ENCODE measurements around the gene OR5H15.
"Not testable (repeated sequence)": the region's sequence is repeated elsewhere in the genome, so short reads cannot be mapped to it uniquely, and the experiment has no call there.

Gene OR5H15

GRCh38 chr3:98151241-98151640 lies 15.3 kb upstream of the OR5H15 start:
- H3K4me3 ChIP-seq (ENCODE audit: low read depth, low read length): no peak overlapping the region
- TF ChIP-seq CTCF (IDR thresholded peaks at IDR 0.05; ENCODE audit: insufficient read depth, low read depth, low read length, missing control alignments): no peak
- no peak for DNase-seq (ENCODE audit: low read depth)

GRCh38 chr3:98171071-98171470 lies 4.6 kb downstream of the OR5H15 start:
- TF ChIP-seq CTCF (IDR thresholded peaks at IDR 0.05; ENCODE audit: insufficient read depth, low read depth, low read length, missing control alignments): no peak
- DNase-seq (ENCODE audit: low read depth): no peak

DNA sequence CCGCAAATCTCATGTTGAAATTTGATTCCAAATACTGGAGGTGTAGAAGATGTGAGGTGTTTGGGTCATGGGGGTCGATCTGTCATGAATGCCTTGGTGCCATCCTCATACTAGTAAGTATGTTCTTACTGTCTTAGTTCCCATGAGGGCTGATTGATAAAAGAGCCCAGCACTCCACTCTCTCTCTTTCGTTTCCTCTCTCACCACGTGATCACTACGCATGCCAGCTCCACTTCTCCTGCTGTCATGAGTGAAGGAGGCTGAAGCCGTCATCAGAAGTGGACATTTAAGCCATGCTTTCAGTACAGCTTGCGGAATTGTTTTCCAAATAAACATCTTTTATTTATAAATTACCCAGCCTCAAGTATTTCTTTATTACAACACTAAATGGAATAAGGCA lies 6.1 kb downstream of the OR5H15 start:
- TF ChIP-seq CTCF (IDR thresholded peaks at IDR 0.05; ENCODE audit: insufficient read depth, low read depth, low read length, missing control alignments): no peak
- DNase-seq (ENCODE audit: low read depth): peak; percentile 14
- H3K4me3 ChIP-seq (ENCODE audit: low read depth, low read length): no peak overlapping the region

More at GRCh38 chr3:98171071-98171470, 4.6 kb downstream of the OR5H15 start:
- no peak overlapping the region for H3K4me3 ChIP-seq (ENCODE audit: low read depth, low read length)

GRCh38 chr3:98180319-98180890 lies 13.9 kb downstream of the OR5H15 start:
- H3K4me3 ChIP-seq (ENCODE audit: low read depth, low read length): no peak overlapping the region
- TF ChIP-seq CTCF (IDR thresholded peaks at IDR 0.05; ENCODE audit: insufficient read depth, low read depth, low read length, missing control alignments): no peak
- no peak for DNase-seq (ENCODE audit: low read depth)

- DNase-seq (ENCODE audit: low read depth): no peak
Observed at GRCh38 chr3:98182196-98182595, 15.7 kb downstream of the OR5H15 start.

DNA sequence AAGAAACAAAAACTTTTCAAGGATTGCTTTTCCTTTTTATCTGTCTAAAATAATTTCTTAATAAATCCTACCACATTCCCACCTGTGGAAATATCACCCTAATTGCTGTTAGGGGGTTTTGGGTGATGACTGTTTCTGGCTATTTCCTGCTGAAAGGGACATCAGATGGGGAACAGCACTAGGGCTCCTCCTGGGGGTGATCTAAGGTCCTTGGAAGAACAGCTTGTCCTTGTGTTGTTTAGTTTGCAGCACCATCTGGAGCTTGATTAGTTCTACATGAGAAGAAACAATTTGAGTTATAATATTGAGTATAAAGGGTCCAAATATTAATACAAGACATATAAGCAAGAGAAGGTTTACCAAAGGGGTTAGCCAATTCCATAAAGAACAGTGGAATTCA lies 18.7 kb downstream of the OR5H15 start:
- no peak for TF ChIP-seq CTCF (IDR thresholded peaks at IDR 0.05; ENCODE audit: insufficient read depth, low read depth, low read length, missing control alignments)
- peak; percentile 30 for DNase-seq (ENCODE audit: low read depth)
- H3K4me3 ChIP-seq (ENCODE audit: low read depth, low read length): no peak overlapping the region

More at GRCh38 chr3:98182196-98182595, 15.7 kb downstream of the OR5H15 start:
- no peak for TF ChIP-seq CTCF (IDR thresholded peaks at IDR 0.05; ENCODE audit: insufficient read depth, low read depth, low read length, missing control alignments)
- no peak overlapping the region for H3K4me3 ChIP-seq (ENCODE audit: low read depth, low read length)

GRCh38 chr3:98188545-98188944 lies 22.0 kb downstream of the OR5H15 start:
- H3K4me3 ChIP-seq (ENCODE audit: low read depth, low read length): no peak overlapping the region
- TF ChIP-seq CTCF (IDR thresholded peaks at IDR 0.05; ENCODE audit: insufficient read depth, low read depth, low read length, missing control alignments): peak; percentile 46
- DNase-seq (ENCODE audit: low read depth): peak; percentile 56

DNA sequence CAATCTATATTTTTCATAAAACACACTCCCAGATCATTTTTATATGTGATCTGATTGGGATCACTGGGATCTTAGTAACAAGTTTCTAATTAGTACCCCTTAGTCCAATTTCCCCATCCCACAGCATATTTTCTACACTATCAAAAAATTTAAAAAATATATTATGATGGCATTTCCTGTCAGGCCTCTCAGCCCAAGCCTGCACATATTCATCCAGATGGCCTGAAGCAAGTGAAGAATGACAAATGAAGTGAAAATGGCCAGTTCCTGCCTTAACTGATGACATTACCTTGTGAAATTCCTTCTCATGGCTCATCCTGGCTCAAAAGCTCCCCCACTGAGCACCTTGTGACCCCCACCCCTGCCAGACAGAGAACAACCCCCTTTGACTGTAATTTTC lies 24.4 kb downstream of the OR5H15 start:
- DNase-seq (ENCODE audit: low read depth); H3K4me3 ChIP-seq (ENCODE audit: low read depth, low read length): not testable (repeated sequence)

- not testable (repeated sequence) for H3K4me3 ChIP-seq (ENCODE audit: low read depth, low read length); DNase-seq (ENCODE audit: low read depth)
Observed at GRCh38 chr3:98196293-98196692, 29.8 kb downstream of the OR5H15 start.

Data from GM12865 (cell line).